ENCODE data around the gene PHLDB1. TPM values are rescaled to one million over a fixed set of nuclear protein-coding genes. Genes with fewer than 3 reads are reported as not detected.
A peak's percentile ranks its signal among the peaks of the same experiment; 100 is the strongest.
"Not testable (repeated sequence)": the region's sequence is repeated elsewhere in the genome, so short reads cannot be mapped to it uniquely, and the experiment has no call there.

PHLDB1 gene
- total RNA-seq, 4 donors from 2014 or later: 299 to 365 (median 323) TPM

DNA sequence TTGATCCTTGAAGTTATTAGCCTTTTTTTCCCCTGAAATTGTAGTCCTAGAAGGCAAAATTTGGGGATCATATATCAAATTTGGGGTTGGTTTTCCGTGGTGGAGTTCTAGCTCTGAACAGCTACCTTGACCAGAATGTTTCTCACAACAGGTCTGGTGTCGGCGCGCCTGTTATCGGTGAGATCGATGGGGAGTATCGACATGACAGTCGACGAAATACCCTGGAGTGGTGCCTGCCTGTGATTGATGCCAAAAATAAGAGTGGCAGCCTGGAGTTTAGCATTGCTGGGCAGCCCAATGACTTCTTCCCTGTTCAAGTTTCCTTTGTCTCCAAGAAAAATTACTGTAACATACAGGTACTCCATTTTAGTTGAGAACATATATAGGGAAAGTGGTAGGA, 9.9 kb upstream of the PHLDB1 start:
- Histone ChIP-seq H3K9me3 (no peaks in the 10 kb centered on the region), H3K36me3 (peaks cover 0 to 92% (median 6%) of the 10 kb centered on the region in 3 donors), H3K4me1 (peaks cover 0 to 52% (median 3%) of the 10 kb centered on the region in 4 donors), H3K27me3 (no peaks in the 10 kb centered on the region), H3K4me3 (no peak overlapping the region), H3K27ac (no peak overlapping the region)
- WGBS, 2 donors: 94 to 95% methylated on average over 9 of the region's 9 CpGs
- DNase-seq (ENCODE audit: low spot score in 2 of 2): no peak
- no peak for TF ChIP-seq POLR2A (IDR thresholded peaks at IDR 0.05)
- TF ChIP-seq EP300 (IDR thresholded peaks at IDR 0.05): no peak
- TF ChIP-seq, protein P1, sequence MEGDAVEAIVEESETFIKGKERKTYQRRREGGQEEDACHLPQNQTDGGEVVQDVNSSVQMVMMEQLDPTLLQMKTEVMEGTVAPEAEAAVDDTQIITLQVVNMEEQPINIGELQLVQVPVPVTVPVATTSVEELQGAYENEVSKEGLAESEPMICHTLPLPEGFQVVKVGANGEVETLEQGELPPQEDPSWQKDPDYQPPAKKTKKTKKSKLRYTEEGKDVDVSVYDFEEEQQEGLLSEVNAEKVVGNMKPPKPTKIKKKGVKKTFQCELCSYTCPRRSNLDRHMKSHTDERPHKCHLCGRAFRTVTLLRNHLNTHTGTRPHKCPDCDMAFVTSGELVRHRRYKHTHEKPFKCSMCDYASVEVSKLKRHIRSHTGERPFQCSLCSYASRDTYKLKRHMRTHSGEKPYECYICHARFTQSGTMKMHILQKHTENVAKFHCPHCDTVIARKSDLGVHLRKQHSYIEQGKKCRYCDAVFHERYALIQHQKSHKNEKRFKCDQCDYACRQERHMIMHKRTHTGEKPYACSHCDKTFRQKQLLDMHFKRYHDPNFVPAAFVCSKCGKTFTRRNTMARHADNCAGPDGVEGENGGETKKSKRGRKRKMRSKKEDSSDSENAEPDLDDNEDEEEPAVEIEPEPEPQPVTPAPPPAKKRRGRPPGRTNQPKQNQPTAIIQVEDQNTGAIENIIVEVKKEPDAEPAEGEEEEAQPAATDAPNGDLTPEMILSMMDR (IDR thresholded peaks at IDR 0.05): no peak

DNA sequence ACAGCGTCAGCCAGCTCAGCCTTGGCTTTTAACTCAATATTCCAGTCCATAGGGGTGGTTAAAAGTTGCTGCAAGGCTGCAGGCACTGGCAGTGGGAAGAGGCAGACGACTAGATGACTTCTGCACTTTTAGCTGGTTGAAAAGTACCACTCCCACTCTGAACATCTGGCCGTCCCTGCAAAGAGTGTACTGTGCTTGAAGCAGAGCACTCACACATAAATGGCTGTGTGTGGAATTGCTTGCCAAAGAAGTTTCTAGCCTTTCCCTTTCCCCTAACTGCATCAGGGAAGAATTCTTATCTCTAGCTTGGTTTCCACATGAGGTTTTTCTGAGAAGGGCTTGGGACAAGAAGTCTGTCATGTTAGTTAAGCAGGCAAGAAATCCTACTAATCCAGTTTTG, 5.1 kb upstream of the PHLDB1 start:
- Histone ChIP-seq H3K27me3 (no peaks in the 10 kb centered on the region), H3K4me3 (no peak overlapping the region), H3K4me1 (peaks cover 0 to 55% (median 31%) of the 10 kb centered on the region in 4 donors), H3K36me3 (peaks cover 0 to 54% (median 0%) of the 10 kb centered on the region in 3 donors), H3K9me3 (no peaks in the 10 kb centered on the region), H3K27ac (peak overlapping the region in 2 of 4 donors; percentile 54 to 99)
- DNase-seq (ENCODE audit: low spot score in 2 of 2): no peak
- 48 to 55% methylated on average over 3 of the region's 3 CpGs for WGBS, 2 donors
- TF ChIP-seq EP300 (IDR thresholded peaks at IDR 0.05) (no peak), POLR2A (IDR thresholded peaks at IDR 0.05) (no peak)
- TF ChIP-seq, protein P1 (IDR thresholded peaks at IDR 0.05): no peak

DNA sequence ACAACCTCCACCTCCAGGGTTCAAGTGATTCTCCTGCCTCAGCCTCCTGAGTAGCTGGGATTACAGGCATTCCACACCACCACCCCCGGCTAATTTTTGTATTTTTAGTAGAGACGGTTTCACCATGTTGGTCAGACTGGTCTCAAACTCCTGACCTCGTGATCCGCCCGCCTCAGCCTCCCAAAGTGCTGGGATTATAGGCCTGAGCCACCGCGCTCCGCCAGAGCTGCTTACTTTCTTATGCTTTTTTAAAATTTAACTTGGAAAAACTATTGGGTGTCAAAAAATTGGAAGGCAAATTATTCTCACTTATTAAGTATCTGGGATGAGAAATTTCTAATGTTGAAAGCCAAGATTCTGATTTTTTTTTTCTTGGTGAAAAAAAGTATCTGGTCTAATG, 3.7 kb upstream of the PHLDB1 start:
- Histone ChIP-seq H3K4me1 (peaks cover 0 to 56% (median 33%) of the 10 kb centered on the region in 4 donors), H3K27ac (peak overlapping the region; percentile 0 to 99 (median 52)), H3K36me3 (peaks cover 0 to 40% (median 0%) of the 10 kb centered on the region in 3 donors)
- not testable (repeated sequence) for H3K4me3 ChIP-seq; H3K27me3 ChIP-seq; H3K9me3 ChIP-seq; DNase-seq (ENCODE audit: low spot score in 2 of 2)
- WGBS, 2 donors: 60 to 68% methylated on average over 8 of the region's 8 CpGs

DNA sequence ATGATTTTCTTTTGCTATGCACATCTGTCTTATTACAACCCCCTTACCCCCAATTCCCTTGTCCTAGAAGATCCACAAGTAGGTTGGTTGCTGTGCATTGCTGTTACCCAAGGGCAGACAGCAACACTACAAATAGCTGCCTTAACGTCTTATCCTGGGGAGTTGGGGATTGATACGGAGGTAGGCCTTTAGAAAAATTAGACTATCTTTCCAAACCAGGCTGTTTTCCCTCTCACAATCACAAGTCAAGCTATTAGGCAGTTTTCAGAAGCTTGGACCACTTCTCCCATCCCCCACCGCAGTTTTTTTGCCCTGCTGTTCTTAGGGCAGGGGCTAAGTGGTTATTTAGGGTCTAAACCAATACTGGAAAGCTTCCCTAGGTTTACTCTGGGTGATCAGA, 2.8 kb upstream of the PHLDB1 start:
- Histone ChIP-seq H3K27ac (peak overlapping the region; percentile 6 to 99 (median 98)), H3K27me3 (no peaks in the 10 kb centered on the region), H3K9me3 (no peaks in the 10 kb centered on the region), H3K36me3 (peaks cover 0 to 31% (median 0%) of the 10 kb centered on the region in 3 donors), H3K4me3 (no peak overlapping the region), H3K4me1 (peaks cover 0 to 64% (median 41%) of the 10 kb centered on the region in 4 donors)
- no peak for DNase-seq (ENCODE audit: low spot score in 2 of 2)
- TF ChIP-seq POLR2A (IDR thresholded peaks at IDR 0.05): no peak
- 44 to 71% methylated on average over 3 of the region's 3 CpGs for WGBS, 2 donors

DNA sequence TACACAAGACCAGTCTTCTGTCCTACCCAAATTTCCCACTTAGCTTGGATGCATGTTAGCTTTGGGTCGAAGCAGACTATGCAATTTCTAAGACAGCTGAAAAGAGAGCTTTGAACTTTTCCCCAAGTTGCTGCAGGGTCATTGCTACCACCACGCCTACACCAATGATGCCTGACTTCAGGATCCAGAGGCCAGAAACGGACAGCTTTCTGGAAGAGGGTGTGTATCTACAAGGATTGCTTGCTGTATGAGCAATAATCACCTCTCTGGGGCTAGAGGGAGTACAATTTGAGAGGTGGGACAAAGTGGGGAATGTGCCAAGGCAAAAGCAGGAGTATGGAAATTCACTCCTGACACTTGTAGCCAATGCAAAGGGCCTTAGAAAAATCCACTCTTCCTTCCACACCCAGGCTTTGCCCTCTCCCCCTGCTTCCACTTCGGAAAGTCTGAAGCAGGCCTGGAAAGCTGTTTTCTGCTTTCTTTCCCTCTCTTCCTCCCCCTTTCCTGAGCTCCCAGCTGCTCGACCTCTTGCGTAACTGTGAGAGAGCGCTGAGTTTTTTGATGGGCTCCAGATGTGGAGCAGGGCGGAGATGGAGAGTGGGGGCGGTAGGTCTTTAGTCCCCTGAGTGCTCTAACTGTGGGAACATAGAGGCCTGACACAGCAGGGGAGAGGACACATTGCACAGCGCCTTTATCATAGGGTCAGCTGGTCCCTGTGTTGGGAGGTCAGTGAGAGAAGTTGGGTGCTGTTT, 2.1 kb upstream of the PHLDB1 start:
- H3K36me3 ChIP-seq: peaks cover 0 to 24% (median 0%) of the 10 kb centered on the region in 3 donors
- peaks cover 0 to 72% (median 45%) of the 10 kb centered on the region in 4 donors for H3K4me1 ChIP-seq
- peak overlapping the region; percentile 66 to 99 (median 98) for H3K27ac ChIP-seq
- peak; percentile 67 to 99 for TF ChIP-seq EP300 (IDR thresholded peaks at IDR 0.05)
- TF ChIP-seq, protein P1 (IDR thresholded peaks at IDR 0.05): peak in 1 of 5 experiments; percentile 12
- TF ChIP-seq POLR2A (IDR thresholded peaks at IDR 0.05): peak in 1 of 2 donors; percentile 27
- peak; percentile 75 to 88 for DNase-seq (ENCODE audit: low spot score in 2 of 2)
- no peaks in the 10 kb centered on the region for H3K27me3 ChIP-seq
- WGBS, 2 donors: 12 to 23% methylated on average over 10 of the region's 10 CpGs
- no peak overlapping the region for H3K4me3 ChIP-seq
- no peaks in the 10 kb centered on the region for H3K9me3 ChIP-seq

DNA sequence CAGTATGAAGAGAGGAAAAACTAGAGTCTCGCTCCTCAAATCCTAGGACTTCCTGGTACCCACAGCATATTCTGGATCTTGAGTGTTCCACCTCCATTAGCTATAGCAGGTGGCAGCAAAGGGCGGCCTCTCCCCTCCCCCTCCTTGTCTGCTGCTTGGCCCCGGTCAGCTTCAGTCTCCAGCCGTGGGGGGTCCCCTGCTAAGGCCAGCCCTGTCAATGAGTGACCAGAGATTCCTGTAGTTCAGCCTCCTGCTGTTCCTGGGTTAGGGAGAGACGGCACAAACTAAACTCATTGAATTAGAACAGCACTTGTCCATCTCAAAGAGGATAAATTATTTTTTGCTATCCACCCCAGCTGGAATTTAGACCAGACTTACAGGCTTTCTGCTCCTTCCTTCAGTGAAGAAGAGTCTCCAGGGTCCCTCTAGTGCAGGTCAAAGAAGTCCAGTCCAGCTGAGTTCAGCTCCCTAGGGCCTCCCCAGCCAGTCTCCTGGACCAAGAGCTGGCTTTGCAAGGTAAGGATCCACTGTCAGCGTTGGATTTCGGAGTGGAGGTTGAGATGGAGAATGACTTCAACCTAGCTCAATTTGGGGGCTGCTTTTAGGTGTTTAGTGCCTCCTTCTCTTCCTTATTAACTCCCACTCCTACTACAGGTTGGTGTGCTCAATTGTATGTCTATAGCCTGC, 1.1 kb upstream of the PHLDB1 start:
- TF ChIP-seq, protein P1 (IDR thresholded peaks at IDR 0.05): no peak
- TF ChIP-seq EP300 (IDR thresholded peaks at IDR 0.05): no peak
- no peak for TF ChIP-seq POLR2A (IDR thresholded peaks at IDR 0.05)
- Histone ChIP-seq H3K27me3 (no peaks in the 10 kb centered on the region), H3K9me3 (no peaks in the 10 kb centered on the region), H3K27ac (peak overlapping the region; percentile 66 to 99 (median 98)), H3K4me3 (peak overlapping the region in 1 of 4 donors; percentile 68), H3K4me1 (peaks cover 0 to 80% (median 54%) of the 10 kb centered on the region in 4 donors), H3K36me3 (peaks cover 0 to 14% (median 0%) of the 10 kb centered on the region in 3 donors)
- DNase-seq (ENCODE audit: low spot score in 2 of 2): no peak
- WGBS, 2 donors: 45 to 47% methylated on average over 7 of the region's 7 CpGs
